Gastrocnemius medialis (tissue), 4 donors: Measurements from ENCODE around the gene VHLL.

Experiments used
- CTCF ChIP-seq, 5 experiments: fragments of 450-650 bp in 3 of 5; fragments of 200-600 bp in 2 of 5; sonication (generic) in 2 of 5; IDR thresholded peaks in 4 of 5; conservative IDR thresholded peaks in 1 of 5; 1 replicate in 4 of 5; 2 replicates in 1 of 5; pipeline ENCODE4 v1.5.1; 2016 to 2019; ENCODE audit warnings: antibody characterized with exemption in 5 of 5, mild to moderate bottlenecking in 3 of 5, moderate library complexity in 3 of 5
- POLR2A ChIP-seq, 2 donors: fragments of 450-650 bp; IDR thresholded peaks; one replicate each; pipeline ENCODE4 v1.6.1; 2017; ENCODE audit warnings: antibody characterized with exemption in 2 of 2, mild to moderate bottlenecking in 2 of 2, moderate library complexity in 2 of 2

- TF ChIP-seq CTCF (IDR thresholded peaks at IDR 0.05 in 4 of 5, conservative IDR thresholded peaks at IDR 0.05 in 1 of 5) (no peak), POLR2A (IDR thresholded peaks at IDR 0.05) (no peak)
Measured at GRCh38 chr1:156253634-156254033, 45.5 kb downstream of the VHLL start.
